ENCODE data around the gene GLRX5.

DNA sequence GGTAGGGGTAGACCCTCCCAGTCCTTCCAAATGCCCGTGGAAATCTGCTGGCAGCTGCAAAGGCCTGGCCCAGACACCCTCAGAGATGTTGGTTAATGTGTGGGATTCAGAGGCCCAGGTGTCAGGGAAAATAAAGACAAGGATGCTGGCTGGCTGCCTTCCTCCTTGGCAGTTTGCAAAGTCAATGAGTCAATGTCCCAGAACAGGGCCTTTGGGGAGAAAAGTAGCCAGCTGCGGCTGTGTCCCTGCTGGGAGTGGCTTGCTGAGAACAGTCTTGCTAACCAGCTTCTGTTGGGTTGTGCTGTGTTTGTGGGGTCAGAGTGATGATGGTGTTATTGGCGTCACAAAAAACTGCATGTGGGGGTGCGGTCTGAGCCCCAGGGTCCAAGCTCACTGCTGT lies 29.2 kb downstream of the GLRX5 start:
- TF ChIP-seq CTCF (IDR thresholded peaks at IDR 0.05) (no peak), ZNF121 (CRISPR knock-in tag; IDR thresholded peaks at IDR 0.05) (no peak), USF2 (CRISPR knock-in tag; IDR thresholded peaks at IDR 0.05) (no peak), AFF4 (CRISPR knock-in tag; IDR thresholded peaks at IDR 0.05; ENCODE audit: borderline replicate concordance) (no peak)

Data from WTC11 (cell line).